Right ventricle myocardium superior (tissue), 1 donor: ENCODE measurements around the gene OR2T5. TPM values are rescaled to one million over a fixed set of nuclear protein-coding genes. Genes with fewer than 3 reads are reported as not detected.
"Not testable (repeated sequence)": the region's sequence is repeated elsewhere in the genome, so short reads cannot be mapped to it uniquely, and the experiment has no call there.

Experiments used
- ATAC-seq: fragments of 200-7000 bp; cut with Tn5 transposase; one replicate; pipeline ENCODE4 v1.9.1; 2020; ENCODE audit warnings: mild to moderate bottlenecking; ENCODE audit not compliant: poor library complexity
- DNase-seq: peaks from one replicate; pipeline ENCODE4 v3.0.0-alpha.2; 2020
- intact Hi-C: fragments of 100-400 bp; cut with DNase I; formaldehyde crosslinking; loops from one replicate; pipeline ENCODE4 v1.11.2; 2022
- total RNA-seq: library from RNA; stranded (reverse); fragmentation: NEBNext Ultra II Directional; extraction: Animal tissue kit (Norgen Biotek cat#: 25700); gene quantifications from one replicate; pipeline ENCODE4 v1.2.1, GENCODE V29; 2021
- donor health status: DM: no; HTN: yes; CAD: no; lungs with severe emphysema.

Gene OR2T5
- total RNA-seq, 1 donor from 2014 or later = not detected

GRCh38 chr1:248481686-248482579, 6.5 kb upstream of the OR2T5 start:
- intact Hi-C loops, ATAC-seq, DNase-seq: not testable (repeated sequence)

- intact Hi-C loops, DNase-seq, ATAC-seq: not testable (repeated sequence)
Measured at GRCh38 chr1:248496661-248497060, 8.3 kb downstream of the OR2T5 start.

- ATAC-seq, intact Hi-C loops, DNase-seq: not testable (repeated sequence)
Measured at GRCh38 chr1:248500305-248501035, 12.1 kb downstream of the OR2T5 start.

- intact Hi-C loops, ATAC-seq, DNase-seq: not testable (repeated sequence)
Measured at GRCh38 chr1:248507773-248508172, 19.4 kb downstream of the OR2T5 start, which contains the start of gene OR2G6. OR2G6 (plus strand) TSS chr1:248508073; CDS start chr1:248521647, 13,574 bp downstream.

GRCh38 chr1:248510217-248510616, 21.8 kb downstream of the OR2T5 start:
- DNase-seq, ATAC-seq, intact Hi-C loops: not testable (repeated sequence)

GRCh38 chr1:248521856-248522255, 33.5 kb downstream of the OR2T5 start:
- no peak for DNase-seq
- intact Hi-C loops = no loop called here

GRCh38 chr1:248537449-248537848, 49.1 kb downstream of the OR2T5 start:
- intact Hi-C loops, ATAC-seq, DNase-seq: not testable (repeated sequence)

More at GRCh38 chr1:248521856-248522255, 33.5 kb downstream of the OR2T5 start:
- no peak for ATAC-seq

Other genes starting within 250 kb of the OR2T5 start
- not detected for gene OR2T33, start 210.6 kb upstream of the OR2T5 start, total RNA-seq
- not detected for gene OR2T12, start 185.2 kb upstream of the OR2T5 start, total RNA-seq
- not detected for gene OR2M7, start 164.0 kb upstream of the OR2T5 start, total RNA-seq
- gene OR14C36, start 139.8 kb upstream of the OR2T5 start, total RNA-seq = not detected
- not detected for gene OR2T4, start 126.9 kb upstream of the OR2T5 start, total RNA-seq
- not detected for gene OR2T6, start 112.8 kb upstream of the OR2T5 start, total RNA-seq
- not detected for gene OR2T1, start 85.5 kb upstream of the OR2T5 start, total RNA-seq
- gene OR2T2, start 43.0 kb upstream of the OR2T5 start, total RNA-seq = not detected
- gene OR2T3, start 15.2 kb upstream of the OR2T5 start, total RNA-seq = not detected
- not detected for gene OR2G6, start 19.5 kb downstream of the OR2T5 start, total RNA-seq
- not detected for gene OR2T29, start 74.2 kb downstream of the OR2T5 start, total RNA-seq
- gene OR2T34, start 86.2 kb downstream of the OR2T5 start, total RNA-seq = not detected
- not detected for gene OR2T10, start 109.1 kb downstream of the OR2T5 start, total RNA-seq
- gene OR2T11, start 146.5 kb downstream of the OR2T5 start, total RNA-seq = not detected
- gene OR2T35, start 156.7 kb downstream of the OR2T5 start, total RNA-seq = not detected
- not detected for gene OR2T27, start 166.9 kb downstream of the OR2T5 start, total RNA-seq
- not detected for gene OR14I1, start 214.2 kb downstream of the OR2T5 start, total RNA-seq